Natural killer cell treated with Interleukin-12 subunit alpha and Interleukin-12 subunit beta and Interleukin-15 and Interleukin-18, amount 100 ng/mL, for 72 hours (primary cell): ENCODE measurements around the gene ABCC6. TPM values are rescaled to one million over a fixed set of nuclear protein-coding genes. Genes with fewer than 3 reads are reported as not detected.
"Not testable (repeated sequence)": the region's sequence is repeated elsewhere in the genome, so short reads cannot be mapped to it uniquely, and the experiment has no call there.

Source experiments
- ATAC-seq, 2 donors: fragments of 150-1000 bp; cut with Tn5 transposase in 1 of 2; sonication (Bioruptor Pico), chemical (Tn5 transposase) in 1 of 2; 2 replicates each; pipeline ENCODE4 v1.10.0; 2021
- DNase-seq: peaks from one replicate; pipeline ENCODE4 v3.0.0; 2022; ENCODE audit warnings: low spot score
- H3K27ac Mint-ChIP-seq, 2 donors: 1 replicate in 1 of 2; 2 replicates in 1 of 2; pipeline ENCODE4 v1.8.0; 2022; ENCODE audit warnings: mixed read lengths in 2 of 2, mild to moderate bottlenecking in 1 of 2, moderate library complexity in 1 of 2
- H3K27me3 Mint-ChIP-seq, 2 donors: 1 replicate in 1 of 2; 2 replicates in 1 of 2; pipeline ENCODE4 v1.8.0; 2022; ENCODE audit warnings: mixed read lengths in 2 of 2
- H3K36me3 Mint-ChIP-seq: one replicate; pipeline ENCODE4 v1.8.0; 2022; ENCODE audit warnings: mixed read lengths
- H3K4me1 Mint-ChIP-seq, 2 donors: 1 replicate in 1 of 2; 2 replicates in 1 of 2; pipeline ENCODE4 v1.8.0; 2022; ENCODE audit warnings: low read depth in 2 of 2, mixed read lengths in 2 of 2, mild to moderate bottlenecking in 1 of 2
- H3K4me3 Mint-ChIP-seq: one replicate; pipeline ENCODE4 v1.8.0; 2022; ENCODE audit warnings: mixed read lengths
- H3K9me3 Mint-ChIP-seq: 2 replicates; pipeline ENCODE4 v1.8.0; 2022; ENCODE audit warnings: mixed read lengths
- total RNA-seq, 2 donors: library from RNA; stranded (reverse); gene quantifications; one replicate each; pipeline ENCODE4 v1.2.3, GENCODE V29; 2022

The ABCC6 gene
- total RNA-seq, 2 donors from 2014 or later: not detected

DNA sequence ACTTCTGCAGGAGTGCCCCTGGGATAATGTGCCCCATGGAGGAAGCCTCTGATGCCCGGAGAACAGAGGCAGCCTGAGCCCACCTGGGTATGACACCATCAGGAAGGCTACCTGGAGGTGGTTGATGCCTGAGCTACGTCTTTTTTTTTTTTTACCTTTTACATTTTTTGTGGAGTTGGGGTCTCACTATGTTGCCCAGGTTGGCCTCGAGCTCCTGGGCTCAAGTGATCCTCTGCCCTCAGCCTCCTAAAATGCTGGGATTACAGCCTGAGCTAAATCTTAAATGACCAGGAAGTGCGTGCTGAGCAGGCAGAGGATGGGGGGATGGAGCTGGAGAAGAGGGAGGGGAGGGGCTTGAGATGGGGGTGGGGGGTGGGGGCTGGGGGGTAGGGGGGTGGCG is 32.7 kb downstream of the ABCC6 start:
- no peak for DNase-seq
- Mint-ChIP-seq H3K36me3 (no peaks in the 10 kb centered on the region), H3K27ac (no peak overlapping the region), H3K4me3 (no peak overlapping the region), H3K27me3 (peaks cover under 1 to 13% of the 10 kb centered on the region in 2 donors), H3K9me3 (no peaks in the 10 kb centered on the region), H3K4me1 (no peaks in the 10 kb centered on the region)
- ATAC-seq: no peak

DNA sequence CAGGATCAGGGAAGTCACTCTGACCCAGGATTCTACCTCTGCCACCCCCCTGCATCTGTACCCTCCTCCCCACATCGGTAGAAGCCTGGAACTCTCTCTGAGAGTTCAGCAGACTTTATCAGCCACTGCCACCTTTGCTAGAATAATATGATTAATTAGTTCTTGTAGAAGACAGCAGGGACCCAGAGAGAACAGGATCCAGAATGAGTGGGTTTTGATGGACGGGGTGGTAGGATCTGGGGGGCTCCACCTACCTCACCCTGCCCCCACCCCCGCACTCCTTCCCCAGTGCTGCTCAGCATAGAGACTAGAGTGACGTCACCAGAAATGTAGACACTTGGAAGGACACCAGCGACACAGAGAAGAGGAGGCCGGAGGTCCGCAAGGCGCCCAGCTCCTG is 33.5 kb downstream of the ABCC6 start:
- DNase-seq (no peak), ATAC-seq (no peak)
- Mint-ChIP-seq H3K4me3 (no peak overlapping the region), H3K36me3 (no peaks in the 10 kb centered on the region), H3K27me3 (peaks cover 0 to 13% of the 10 kb centered on the region in 2 donors), H3K27ac (no peak overlapping the region), H3K4me1 (no peaks in the 10 kb centered on the region), H3K9me3 (no peaks in the 10 kb centered on the region)

DNA sequence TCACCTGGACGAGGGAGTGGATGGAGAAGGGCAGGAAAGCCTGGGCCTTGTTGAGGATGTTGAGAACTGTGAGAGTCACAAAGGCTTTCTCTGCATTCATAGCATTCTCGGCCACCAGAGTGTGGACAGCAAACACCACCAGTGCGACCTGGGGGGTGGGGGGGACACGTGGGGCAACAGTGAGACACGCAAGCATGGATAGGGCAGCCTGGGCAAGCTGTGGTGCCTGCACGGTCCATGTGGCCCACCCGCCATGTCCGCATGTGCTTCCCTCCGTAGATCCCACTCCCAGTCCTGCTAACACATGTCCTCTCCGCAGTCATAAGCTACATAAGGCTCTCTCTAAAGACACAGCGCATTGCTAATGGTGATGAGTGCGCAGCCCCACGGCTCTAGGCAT is 34.5 kb downstream of the ABCC6 start:
- ATAC-seq: no peak
- H3K36me3 Mint-ChIP-seq: no peaks in the 10 kb centered on the region
- no peak for DNase-seq
- no peaks in the 10 kb centered on the region for H3K9me3 Mint-ChIP-seq
- peaks cover 0 to 13% of the 10 kb centered on the region in 2 donors for H3K27me3 Mint-ChIP-seq
- H3K4me3 Mint-ChIP-seq: no peak overlapping the region
- no peak overlapping the region for H3K27ac Mint-ChIP-seq
- H3K4me1 Mint-ChIP-seq: no peaks in the 10 kb centered on the region

DNA sequence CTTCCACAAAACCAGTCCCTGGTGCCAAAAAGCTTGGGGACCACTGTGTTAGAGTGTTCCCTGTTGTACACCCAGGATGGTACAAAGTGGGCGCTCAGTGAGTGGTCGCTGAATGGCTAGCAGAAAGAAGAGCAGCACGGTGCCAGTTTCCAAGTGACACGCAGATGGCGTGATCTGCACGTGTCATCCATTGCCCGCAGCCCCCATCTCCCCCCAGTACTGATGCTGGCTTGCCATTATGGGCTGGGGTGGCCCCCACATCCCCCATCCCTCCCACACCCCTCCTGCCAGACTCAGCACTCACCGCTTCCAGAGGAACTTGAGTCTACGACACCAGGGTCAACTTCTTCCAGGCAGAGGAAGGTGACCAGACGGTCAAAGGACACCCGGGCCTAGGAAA is 36.5 kb downstream of the ABCC6 start:
- no peaks in the 10 kb centered on the region for H3K9me3 Mint-ChIP-seq
- DNase-seq: no peak
- no peak for ATAC-seq
- H3K36me3 Mint-ChIP-seq: no peaks in the 10 kb centered on the region
- H3K27ac Mint-ChIP-seq: no peak overlapping the region
- H3K4me1 Mint-ChIP-seq: no peaks in the 10 kb centered on the region
- peaks cover 0 to 3% of the 10 kb centered on the region in 2 donors for H3K27me3 Mint-ChIP-seq
- H3K4me3 Mint-ChIP-seq: no peak overlapping the region

DNA sequence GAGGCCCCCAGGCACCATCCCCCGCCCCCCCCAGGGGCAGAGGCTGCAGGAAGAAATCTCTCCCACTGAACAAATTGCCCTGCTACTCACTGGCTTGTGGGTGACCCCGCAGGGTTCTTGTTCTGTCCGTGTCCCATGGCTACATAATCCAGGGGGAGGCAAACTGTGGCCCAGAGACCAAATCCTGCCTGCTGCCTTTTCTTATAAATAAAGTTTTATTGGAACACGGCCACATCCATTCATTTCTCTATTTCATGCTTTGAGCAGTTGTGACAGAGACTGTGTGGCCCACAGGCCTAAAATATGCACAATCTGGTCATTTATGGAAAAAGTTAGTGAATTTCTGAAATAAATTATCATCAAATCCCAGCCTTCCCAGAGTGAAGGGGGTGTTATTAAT is 38.2 kb downstream of the ABCC6 start:
- Mint-ChIP-seq H3K27me3 (no peaks in the 10 kb centered on the region), H3K9me3 (no peaks in the 10 kb centered on the region), H3K4me3 (no peak overlapping the region), H3K36me3 (no peaks in the 10 kb centered on the region), H3K27ac (no peak overlapping the region), H3K4me1 (no peaks in the 10 kb centered on the region)
- ATAC-seq: no peak
- DNase-seq: no peak

DNA sequence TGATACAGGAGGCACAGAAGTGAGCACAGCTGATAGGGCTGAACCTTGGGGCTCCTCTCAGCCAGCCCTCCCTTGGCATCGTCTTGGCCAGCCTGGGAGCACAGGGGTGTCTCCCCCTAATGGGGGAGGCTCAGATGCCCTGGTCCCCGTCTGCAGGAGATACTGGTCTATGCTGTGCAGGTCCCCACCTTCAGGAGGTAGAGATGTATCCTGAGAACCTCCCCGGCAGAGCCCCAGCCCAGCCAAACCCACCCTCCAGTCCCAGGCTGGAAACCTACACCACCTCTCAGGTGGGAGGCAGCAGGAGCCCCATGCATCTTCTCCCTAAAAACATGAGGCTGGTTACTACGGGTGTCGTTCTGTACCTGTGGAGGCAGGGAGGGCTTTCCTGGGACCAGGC is 38.7 kb downstream of the ABCC6 start:
- Mint-ChIP-seq H3K4me1 (no peaks in the 10 kb centered on the region), H3K9me3 (no peaks in the 10 kb centered on the region), H3K4me3 (no peak overlapping the region), H3K27ac (no peak overlapping the region), H3K36me3 (no peaks in the 10 kb centered on the region), H3K27me3 (no peaks in the 10 kb centered on the region)
- peak; percentile 18 to 40 for ATAC-seq
- DNase-seq: no peak

DNA sequence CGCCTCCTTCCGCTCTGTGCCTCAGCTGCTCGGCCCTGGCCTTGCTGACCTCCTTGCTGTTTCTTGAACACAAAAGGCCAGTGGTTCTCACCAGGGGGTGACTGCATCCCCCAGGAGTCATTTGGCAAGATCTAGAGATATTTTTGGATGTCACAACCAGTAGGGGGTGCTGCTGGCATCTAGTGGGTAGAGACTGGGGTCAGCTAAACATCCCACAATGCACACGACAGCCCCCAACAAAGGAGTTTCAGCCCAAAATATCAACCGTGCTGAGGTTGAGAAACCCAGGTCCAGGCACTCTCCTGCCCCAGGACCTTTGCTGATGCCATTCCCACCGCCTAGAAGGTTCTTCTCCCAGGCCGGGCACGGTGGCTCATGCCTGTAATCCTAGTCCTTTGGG is 39.7 kb downstream of the ABCC6 start:
- Mint-ChIP-seq H3K36me3 (no peaks in the 10 kb centered on the region), H3K27me3 (no peaks in the 10 kb centered on the region), H3K4me1 (no peaks in the 10 kb centered on the region), H3K4me3 (no peak overlapping the region), H3K27ac (no peak overlapping the region), H3K9me3 (no peaks in the 10 kb centered on the region)
- ATAC-seq (no peak), DNase-seq (no peak)

DNA sequence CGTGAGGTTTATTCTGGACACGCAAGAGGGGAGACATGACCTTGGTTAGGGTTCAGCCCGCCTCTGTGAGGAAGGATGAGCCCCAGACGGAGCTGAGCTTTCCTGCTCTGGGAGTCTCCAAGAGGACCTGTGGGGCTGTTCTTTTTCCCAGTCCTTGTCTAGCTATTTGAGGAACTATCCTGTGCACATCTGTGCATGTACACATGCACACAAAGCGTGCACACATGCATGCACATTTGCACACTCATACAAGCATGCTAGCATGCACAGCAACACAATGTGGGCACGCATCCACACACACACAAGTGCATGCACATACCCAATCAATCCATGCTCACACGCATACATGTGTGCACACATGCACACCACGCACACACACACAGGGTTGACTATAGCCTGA is 40.4 kb downstream of the ABCC6 start:
- ATAC-seq: no peak
- DNase-seq: no peak
- no peaks in the 10 kb centered on the region for H3K9me3 Mint-ChIP-seq

DNA sequence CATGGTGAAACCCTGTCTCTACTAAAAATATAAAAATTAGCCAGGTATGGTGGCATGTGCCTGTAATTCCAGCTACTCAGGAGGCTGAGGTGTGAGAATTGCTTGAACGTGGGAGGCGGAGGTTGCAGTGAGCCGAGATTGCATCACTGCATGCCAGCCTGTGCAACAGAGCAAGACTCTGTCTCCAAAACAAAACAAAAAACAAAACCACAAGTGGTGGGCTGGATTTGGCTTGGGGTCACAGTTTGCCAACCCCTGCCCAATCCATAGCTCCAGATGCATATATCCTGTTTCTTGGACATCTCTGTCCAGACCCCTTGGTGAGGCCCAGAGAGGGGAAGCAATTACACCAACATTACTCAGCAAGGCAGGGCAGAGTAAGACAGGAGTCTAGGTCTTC is 41.5 kb downstream of the ABCC6 start:
- not testable (repeated sequence) for ATAC-seq, H3K27me3 Mint-ChIP-seq, H3K4me3 Mint-ChIP-seq, DNase-seq, H3K27ac Mint-ChIP-seq, H3K36me3 Mint-ChIP-seq, H3K4me1 Mint-ChIP-seq, H3K9me3 Mint-ChIP-seq

More for the DNA sequence above, 40.4 kb downstream of the ABCC6 start:
- no peak overlapping the region for H3K27ac Mint-ChIP-seq
- no peaks in the 10 kb centered on the region for H3K4me1 Mint-ChIP-seq
- no peak overlapping the region for H3K4me3 Mint-ChIP-seq
- H3K36me3 Mint-ChIP-seq: no peaks in the 10 kb centered on the region
- H3K27me3 Mint-ChIP-seq: no peaks in the 10 kb centered on the region

DNA sequence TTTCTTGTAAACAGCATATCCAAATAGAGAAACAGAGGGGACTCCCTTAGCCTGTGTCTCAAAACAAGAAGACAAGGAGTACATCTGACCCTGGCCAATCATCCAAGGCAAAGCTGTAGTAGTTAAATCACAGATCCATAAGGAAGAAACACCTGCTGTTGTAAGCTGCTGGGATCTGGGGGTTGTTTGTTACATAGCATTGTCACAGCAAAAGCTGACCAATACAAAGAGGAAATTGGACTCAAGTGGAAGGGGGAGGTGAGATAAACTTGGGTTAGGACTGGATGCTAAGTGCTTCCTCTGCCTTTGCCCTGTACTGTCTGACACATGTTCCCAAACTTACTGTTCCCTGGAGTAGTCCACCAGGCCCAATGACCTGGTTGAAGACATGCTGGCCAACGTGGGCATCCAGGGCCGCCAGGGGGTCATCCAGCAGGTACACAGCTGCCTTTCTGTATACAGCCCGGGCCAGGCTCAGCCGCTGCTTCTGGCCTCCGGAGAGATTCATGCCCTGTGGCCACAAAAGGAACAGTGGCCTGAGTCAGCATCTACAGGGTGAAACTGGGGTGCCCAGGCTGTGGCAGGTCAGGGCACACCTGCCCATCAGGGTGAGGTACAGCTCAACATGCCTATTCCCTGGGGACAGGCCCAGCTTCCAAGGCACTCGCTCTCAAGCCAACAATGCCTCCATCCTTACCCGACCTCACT is 44.7 kb downstream of the ABCC6 start:
- H3K4me3 Mint-ChIP-seq: no peak overlapping the region
- H3K27ac Mint-ChIP-seq: no peak overlapping the region
- no peak for ATAC-seq
- no peaks in the 10 kb centered on the region for H3K4me1 Mint-ChIP-seq
- no peak for DNase-seq
- no peaks in the 10 kb centered on the region for H3K27me3 Mint-ChIP-seq
- no peaks in the 10 kb centered on the region for H3K9me3 Mint-ChIP-seq
- no peaks in the 10 kb centered on the region for H3K36me3 Mint-ChIP-seq

DNA sequence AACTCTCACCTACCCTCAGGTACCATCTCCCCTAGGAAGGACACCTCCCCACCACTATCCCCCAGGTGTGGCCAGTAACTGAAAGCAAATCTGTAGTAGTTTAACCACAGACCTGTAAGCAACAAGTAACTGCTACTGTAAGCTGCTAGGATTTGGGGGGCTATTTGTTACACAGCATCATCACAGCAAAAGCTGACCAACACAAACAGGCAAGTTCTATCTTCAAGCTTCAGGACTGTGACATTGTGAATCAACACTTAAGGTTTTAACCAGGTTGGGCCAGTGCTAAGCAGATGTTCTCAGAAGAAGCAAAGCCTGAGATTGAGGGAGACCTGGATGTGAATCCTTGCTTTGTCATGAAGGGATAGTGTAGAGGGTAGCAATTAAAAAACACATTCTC is 47.0 kb downstream of the ABCC6 start:
- no peak for ATAC-seq
- Mint-ChIP-seq H3K4me3 (no peak overlapping the region), H3K4me1 (no peaks in the 10 kb centered on the region), H3K27me3 (no peaks in the 10 kb centered on the region), H3K27ac (no peak overlapping the region), H3K9me3 (no peaks in the 10 kb centered on the region), H3K36me3 (no peaks in the 10 kb centered on the region)
- no peak for DNase-seq

DNA sequence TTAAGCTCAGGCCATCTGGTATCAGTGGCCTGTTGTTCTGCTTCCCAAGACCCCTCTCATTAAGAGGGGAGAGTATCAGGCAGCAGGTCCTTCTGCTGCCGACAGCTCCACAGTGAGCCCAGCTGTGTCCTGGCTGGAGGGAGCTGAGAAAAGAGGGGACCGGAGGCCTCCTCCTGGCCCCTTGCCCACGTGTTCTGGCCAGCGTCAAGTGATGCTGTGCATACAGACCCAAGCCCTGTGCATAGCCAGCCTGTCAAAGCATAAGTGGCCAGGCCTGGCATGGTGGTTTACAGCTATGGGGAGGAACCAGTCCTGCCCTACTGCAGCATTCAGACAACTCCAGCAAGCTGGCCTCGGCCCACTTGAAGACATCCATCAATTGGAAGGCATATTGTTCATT is 48.0 kb downstream of the ABCC6 start:
- Mint-ChIP-seq H3K27ac (no peak overlapping the region), H3K36me3 (no peaks in the 10 kb centered on the region), H3K9me3 (no peaks in the 10 kb centered on the region), H3K27me3 (no peaks in the 10 kb centered on the region), H3K4me3 (no peak overlapping the region), H3K4me1 (no peaks in the 10 kb centered on the region)
- ATAC-seq (no peak), DNase-seq (no peak)

DNA sequence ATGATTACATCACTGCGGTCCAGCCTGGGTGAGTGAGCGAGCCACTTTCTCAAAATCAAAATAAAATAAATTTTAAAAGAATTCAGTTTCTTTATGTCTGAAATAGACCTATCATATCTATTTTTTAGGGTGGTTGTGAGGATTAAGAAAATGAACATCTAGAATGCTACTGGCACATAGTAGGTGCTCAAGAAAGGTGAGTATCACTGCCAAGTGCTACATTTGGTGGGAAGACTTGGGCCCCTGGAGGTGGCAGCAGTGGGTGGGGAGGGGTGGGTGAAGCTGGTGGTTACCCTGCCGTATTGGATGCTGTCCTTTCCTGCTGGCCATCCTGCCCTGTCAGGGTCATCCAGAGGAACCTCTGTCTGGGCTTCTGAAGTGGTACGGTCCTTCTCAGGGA is 50.3 kb downstream of the ABCC6 start:
- peak in 1 of 2 donors; percentile 25 for ATAC-seq

DNA sequence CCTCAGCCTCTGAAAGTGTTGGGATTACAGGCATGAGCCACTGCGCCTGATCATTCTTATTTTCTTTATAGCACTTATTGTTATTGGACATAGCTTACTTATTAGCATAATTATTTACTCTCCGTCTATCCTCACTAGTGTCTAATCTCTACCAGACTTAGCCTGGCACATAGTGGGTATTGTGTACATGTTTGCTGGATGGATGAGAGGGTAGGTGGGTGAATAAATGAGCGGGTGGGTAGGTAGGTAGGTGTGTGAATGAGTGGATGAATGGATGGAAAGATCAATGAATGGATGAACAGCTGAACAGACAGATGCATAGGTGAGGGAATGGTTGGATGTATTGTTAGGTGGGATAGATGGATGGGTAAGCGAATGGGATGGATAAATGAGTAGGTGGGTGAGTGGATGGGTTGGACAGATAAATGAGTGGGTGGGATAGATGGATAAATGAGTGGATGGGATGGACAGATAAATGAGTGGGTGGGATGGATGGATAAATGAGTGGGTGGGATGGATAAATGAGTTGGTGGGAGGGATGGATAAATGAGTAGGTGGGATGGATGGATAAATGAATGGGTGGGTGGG is 51.9 kb downstream of the ABCC6 start:
- no peak for ATAC-seq
- Mint-ChIP-seq H3K4me1 (no peaks in the 10 kb centered on the region), H3K36me3 (no peaks in the 10 kb centered on the region), H3K4me3 (no peak overlapping the region), H3K9me3 (no peaks in the 10 kb centered on the region), H3K27me3 (peaks cover 0 to 2% of the 10 kb centered on the region in 2 donors), H3K27ac (no peak overlapping the region)
- DNase-seq: no peak

More for the DNA sequence above, 50.3 kb downstream of the ABCC6 start:
- Mint-ChIP-seq H3K9me3 (no peaks in the 10 kb centered on the region), H3K4me3 (no peak overlapping the region), H3K27me3 (peaks cover 0 to 2% of the 10 kb centered on the region in 2 donors), H3K36me3 (no peaks in the 10 kb centered on the region), H3K4me1 (no peaks in the 10 kb centered on the region), H3K27ac (no peak overlapping the region)
- DNase-seq: no peak

DNA sequence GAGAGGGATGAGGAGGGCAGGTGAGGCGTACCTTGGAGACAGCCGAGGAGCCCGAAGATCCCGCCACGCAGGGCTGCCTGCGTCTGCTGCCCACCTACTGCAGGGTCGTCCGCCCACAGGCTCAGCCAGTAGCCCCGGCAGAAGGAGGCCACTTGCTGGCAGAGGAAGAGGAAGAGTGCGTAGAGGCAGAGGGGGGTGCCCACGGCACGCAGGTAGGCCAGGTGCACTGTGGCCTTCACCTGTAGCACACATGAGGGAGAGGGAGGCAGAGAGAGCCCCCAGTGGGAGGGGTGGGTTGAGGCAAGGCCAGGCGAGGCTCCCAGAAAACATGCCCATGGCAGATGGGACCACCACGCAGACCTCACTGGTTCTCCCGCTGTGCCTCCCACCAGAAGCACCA is 53.7 kb downstream of the ABCC6 start:
- no peak for ATAC-seq
- Mint-ChIP-seq H3K36me3 (no peaks in the 10 kb centered on the region), H3K9me3 (no peaks in the 10 kb centered on the region), H3K27ac (no peak overlapping the region), H3K4me1 (no peaks in the 10 kb centered on the region), H3K4me3 (no peak overlapping the region), H3K27me3 (peaks cover 0 to 2% of the 10 kb centered on the region in 2 donors)
- DNase-seq: no peak
